AG04449 (cell line): ENCODE measurements around the gene CPAMD8.
A peak's percentile ranks its signal among the peaks of the same experiment; 100 is the strongest.

Experiments
- CTCF ChIA-PET: fragments of 350-600 bp; formaldehyde crosslinking; extraction: SDS; loops from one replicate; lab custom pipeline; 2021; ENCODE audit warnings: antibody characterized with exemption; lab: Yijun Ruan, JAX
- POLR2A ChIA-PET: fragments of 400-600, 350-600 bp; formaldehyde crosslinking; extraction: SDS; loops from one replicate; lab custom pipeline; 2020; ENCODE audit warnings: antibody characterized with exemption, inconsistent platforms; lab: Yijun Ruan, JAX
- DNase-seq: peaks from one replicate; pipeline ENCODE4 v3.0.0-alpha.2; 2010; ENCODE audit warnings: low read depth, low spot score
- H3K4me3 ChIP-seq: 2 replicates; pipeline ENCODE4 v1.5.1; 2011; ENCODE audit warnings: low read depth, mild to moderate bottlenecking, control low read depth, low read length
- TF ChIP-seq, protein P1 (sequence below): IDR thresholded peaks from one replicate; pipeline ENCODE4 v1.5.1; 2011; ENCODE audit warnings: mild to moderate bottlenecking, moderate library complexity, low read length, control low read depth, inconsistent platforms; ENCODE audit not compliant: insufficient read depth; ENCODE audit errors: missing control alignments

The CPAMD8 gene

DNA sequence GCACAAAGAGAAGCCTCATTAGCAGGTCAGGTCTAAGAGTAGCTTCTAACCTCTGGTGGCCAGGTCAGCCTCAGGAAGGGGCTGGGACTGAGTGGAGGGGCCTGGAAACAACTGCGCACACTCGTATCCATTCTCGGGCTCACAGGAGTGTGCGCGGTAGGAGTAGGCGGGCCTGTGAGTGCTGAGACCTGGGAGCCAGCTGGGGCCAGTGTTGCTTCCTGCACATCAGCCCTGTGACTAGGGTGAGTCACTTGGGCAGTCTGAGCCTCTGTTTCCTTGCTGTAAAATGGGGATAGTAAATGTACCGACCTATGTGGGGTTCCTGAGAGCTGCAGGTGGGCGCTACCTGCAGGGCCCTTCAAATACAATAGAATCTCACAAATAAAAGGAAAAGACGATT, 170.5 kb downstream of the CPAMD8 start:
- TF ChIP-seq, protein P1, sequence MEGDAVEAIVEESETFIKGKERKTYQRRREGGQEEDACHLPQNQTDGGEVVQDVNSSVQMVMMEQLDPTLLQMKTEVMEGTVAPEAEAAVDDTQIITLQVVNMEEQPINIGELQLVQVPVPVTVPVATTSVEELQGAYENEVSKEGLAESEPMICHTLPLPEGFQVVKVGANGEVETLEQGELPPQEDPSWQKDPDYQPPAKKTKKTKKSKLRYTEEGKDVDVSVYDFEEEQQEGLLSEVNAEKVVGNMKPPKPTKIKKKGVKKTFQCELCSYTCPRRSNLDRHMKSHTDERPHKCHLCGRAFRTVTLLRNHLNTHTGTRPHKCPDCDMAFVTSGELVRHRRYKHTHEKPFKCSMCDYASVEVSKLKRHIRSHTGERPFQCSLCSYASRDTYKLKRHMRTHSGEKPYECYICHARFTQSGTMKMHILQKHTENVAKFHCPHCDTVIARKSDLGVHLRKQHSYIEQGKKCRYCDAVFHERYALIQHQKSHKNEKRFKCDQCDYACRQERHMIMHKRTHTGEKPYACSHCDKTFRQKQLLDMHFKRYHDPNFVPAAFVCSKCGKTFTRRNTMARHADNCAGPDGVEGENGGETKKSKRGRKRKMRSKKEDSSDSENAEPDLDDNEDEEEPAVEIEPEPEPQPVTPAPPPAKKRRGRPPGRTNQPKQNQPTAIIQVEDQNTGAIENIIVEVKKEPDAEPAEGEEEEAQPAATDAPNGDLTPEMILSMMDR, result no peak
- ChIA-PET POLR2A (no interaction called here), CTCF (no interaction called here)
- no peak for DNase-seq
- no peak overlapping the region for H3K4me3 ChIP-seq

DNA sequence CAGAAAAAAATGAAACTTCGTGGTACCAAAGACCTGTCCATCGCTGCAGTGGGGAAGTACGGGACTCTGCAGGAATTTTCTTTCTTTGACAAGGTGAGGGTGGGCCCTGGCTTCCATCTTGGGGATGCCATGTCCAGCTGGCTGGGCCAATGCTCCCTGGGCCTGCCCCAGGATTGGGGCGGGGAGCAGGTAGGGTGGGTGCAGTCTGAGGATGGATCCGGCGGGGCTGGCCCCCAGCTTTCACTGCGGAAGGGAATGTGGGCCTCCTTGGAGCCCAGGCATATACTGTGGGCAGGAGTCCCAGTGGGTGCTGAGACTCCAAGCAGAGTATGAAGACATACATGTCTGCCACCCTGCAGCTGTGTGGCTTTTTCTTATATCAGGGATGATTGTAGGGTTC, 173.5 kb downstream of the CPAMD8 start:
- POLR2A ChIA-PET, result no interaction called here
- no peak overlapping the region for H3K4me3 ChIP-seq
- TF ChIP-seq, protein P1, result no peak
- CTCF ChIA-PET, result no interaction called here
- no peak for DNase-seq

DNA sequence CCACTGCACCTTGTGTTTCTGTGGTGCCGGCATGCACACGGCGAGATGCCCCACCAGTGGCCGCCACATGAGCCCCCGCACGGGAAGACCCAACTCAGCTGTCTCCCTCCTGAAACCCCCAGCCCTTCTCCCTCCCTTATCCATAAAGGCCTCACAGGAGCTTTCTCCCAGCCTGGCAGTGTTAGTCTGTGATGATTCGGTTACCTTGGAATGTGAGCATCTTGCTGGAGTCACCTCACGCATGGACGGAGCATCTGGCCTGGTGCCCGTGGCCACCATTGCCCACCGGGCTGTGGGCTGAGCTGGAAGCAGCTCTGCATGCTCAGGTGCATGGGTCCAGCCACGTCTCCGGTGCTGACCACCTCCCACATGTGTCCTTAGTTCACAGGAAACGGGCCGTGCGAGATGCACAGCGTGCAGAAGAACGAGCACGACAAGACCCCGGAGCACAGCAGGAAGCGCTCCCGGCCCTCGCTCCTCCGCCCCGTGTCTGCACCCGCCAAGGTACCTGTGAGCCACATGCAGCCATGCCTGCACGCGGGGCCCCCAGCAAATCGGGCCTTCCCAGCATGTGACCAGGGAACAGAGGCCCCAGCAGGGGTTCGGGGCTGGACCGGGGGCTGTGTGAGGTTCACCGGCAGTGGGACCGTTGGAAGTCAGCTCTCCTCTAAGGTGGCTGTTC, 175.4 kb downstream of the CPAMD8 start:
- POLR2A ChIA-PET, result no interaction called here
- TF ChIP-seq, protein P1, result no peak
- DNase-seq, result no peak
- no peak overlapping the region for H3K4me3 ChIP-seq
- CTCF ChIA-PET, result no interaction called here

DNA sequence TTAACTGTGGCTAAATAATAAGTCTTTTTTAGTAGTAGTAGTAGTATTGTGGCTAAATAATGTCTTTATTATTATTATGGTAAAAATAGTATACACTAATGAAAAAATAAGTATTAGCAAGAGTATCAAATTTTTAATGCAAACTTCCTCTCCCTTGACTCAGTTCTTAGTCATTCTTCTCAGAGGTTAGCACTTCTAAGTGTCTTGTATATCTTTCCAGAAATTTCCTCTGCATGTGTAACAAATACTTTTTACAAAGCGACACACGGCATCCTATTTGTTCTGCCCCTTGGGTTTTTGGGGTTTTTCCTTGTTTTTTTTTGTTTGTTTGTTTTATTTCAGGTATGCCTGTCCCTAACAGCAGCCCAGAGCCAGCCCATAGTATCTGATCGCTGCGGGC, 176.5 kb downstream of the CPAMD8 start:
- POLR2A ChIA-PET, result interaction anchor here (0.6 kb wide), 1 partner anchor 9 kb away, joined by 3 read pairs; no protein-coding TSS in a partner anchor
- peak; percentile 19 for DNase-seq
- no peak overlapping the region for H3K4me3 ChIP-seq
- CTCF ChIA-PET, result interaction anchor here (1.2 to 1.3 kb wide), 2 partner anchors 14 to 25 kb away, joined by 3 to 4 read pairs; no protein-coding TSS in a partner anchor
- TF ChIP-seq, protein P1, result no peak

DNA sequence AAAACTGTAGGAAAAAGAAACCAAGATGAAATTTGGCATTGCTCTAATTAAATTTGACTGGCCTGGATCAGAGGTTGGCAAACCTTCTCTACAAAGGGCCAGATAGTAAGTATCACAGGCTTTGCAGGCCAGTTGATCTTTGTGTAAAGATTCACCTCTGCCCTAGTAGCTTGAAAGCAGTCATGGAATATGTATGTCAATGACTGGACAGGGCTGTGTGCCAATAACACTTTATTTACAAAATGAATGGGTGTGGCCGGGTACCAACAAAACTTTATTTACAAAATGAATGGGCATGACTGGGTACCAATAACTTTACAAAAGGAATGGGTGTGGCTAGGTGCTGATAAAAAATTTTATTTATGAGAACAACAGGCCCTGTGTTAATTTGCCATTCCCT, 177.4 kb downstream of the CPAMD8 start:
- CTCF ChIA-PET, result interaction anchor here (1.2 to 1.3 kb wide), 2 partner anchors 13 to 24 kb away, joined by 3 to 4 read pairs; no protein-coding TSS in a partner anchor
- POLR2A ChIA-PET, result no interaction called here
- TF ChIP-seq, protein P1, result no peak
- H3K4me3 ChIP-seq, result no peak overlapping the region
- DNase-seq, result no peak

DNA sequence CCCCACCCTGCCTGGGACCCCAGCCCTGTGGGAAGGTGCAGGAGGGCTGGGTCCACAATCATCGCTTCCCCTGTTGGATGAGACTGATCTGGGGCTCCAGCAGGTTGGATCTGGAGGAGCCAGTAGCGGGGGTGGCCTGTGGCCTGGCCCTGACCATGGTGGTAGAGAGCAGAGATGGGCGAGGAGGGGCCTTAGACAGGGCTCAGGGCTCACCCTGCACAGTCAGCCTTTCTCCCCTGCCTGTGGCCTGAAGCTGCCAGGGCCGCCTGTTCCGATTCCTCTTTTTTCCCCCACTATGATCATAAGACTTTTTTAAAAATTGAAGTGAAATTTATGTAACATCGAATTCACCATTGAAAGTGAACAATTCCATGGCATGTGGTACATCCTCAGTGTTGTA, 179.2 kb downstream of the CPAMD8 start:
- no peak overlapping the region for H3K4me3 ChIP-seq
- ChIA-PET POLR2A (no interaction called here), CTCF (interaction anchor here (1.3 kb wide), 1 partner anchor 12 kb away, joined by 4 read pairs; no protein-coding TSS in a partner anchor)
- no peak for DNase-seq
- TF ChIP-seq, protein P1, result no peak
